SIG-M5 treated with dmso at 0.1 percent for 504 hours (cell line): ENCODE data around the gene BCL11B.
"Not testable (repeated sequence)": the region's sequence is repeated elsewhere in the genome, so short reads cannot be mapped to it uniquely, and the experiment has no call there.

ENCODE experiments used
- DNase-seq: peaks from one replicate; lab custom pipeline; 2025; ENCODE audit not compliant: unreplicated experiment; lab: John Stamatoyannopoulos, UW

The BCL11B gene

DNA sequence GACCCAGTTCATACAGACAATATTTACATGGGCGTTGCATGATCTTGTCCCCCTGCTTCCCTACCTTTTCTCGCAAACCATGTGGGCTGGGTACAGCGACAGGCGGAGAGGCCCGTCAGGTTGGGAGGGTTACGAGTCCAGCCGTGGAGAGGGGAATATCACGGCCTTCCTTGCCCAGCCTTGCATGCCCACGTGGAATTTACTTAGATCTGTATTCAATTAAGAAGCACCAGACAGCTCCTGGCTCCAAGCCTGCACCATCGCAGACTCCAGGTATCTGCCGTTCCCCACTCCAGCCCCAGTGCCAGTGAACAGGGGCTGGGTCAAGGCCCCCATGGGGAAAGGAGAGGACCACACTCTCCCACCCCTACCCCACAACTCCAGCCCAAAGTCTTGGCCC is 29.8 kb downstream of the BCL11B start:
- no peak for DNase-seq

DNA sequence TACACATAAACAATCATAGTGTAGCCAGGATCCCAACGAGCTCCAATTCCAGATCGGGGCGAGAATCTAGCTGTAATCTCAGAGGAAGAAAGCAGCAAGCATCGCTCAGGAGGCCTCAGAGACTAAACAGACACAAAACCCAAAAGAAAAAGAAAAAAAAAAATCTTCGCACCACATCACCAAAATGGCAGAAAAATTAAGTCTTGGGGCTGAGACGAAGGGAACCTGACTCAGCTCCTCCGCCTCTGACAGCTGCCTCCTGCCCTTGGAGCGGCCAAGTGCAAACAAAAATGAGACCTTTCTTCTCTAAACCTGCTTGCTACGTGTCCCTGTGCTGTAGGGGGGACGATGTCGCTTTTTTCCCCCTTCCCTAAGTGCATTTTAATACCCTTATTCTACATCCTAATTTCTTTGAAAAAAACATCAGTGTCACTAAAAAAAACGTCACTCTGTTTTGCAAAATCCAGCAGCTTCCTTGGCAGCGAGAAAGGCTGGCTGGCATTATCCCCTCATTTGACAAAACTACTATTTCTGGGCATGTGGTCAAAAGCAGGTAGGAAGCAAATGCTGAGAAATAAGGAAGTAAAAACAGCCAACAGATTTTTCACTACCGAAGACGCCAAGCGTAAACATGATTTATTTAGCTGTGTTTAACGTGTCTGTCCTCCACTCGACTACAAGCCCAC is 30.5 kb downstream of the BCL11B start:
- DNase-seq: no peak

DNA sequence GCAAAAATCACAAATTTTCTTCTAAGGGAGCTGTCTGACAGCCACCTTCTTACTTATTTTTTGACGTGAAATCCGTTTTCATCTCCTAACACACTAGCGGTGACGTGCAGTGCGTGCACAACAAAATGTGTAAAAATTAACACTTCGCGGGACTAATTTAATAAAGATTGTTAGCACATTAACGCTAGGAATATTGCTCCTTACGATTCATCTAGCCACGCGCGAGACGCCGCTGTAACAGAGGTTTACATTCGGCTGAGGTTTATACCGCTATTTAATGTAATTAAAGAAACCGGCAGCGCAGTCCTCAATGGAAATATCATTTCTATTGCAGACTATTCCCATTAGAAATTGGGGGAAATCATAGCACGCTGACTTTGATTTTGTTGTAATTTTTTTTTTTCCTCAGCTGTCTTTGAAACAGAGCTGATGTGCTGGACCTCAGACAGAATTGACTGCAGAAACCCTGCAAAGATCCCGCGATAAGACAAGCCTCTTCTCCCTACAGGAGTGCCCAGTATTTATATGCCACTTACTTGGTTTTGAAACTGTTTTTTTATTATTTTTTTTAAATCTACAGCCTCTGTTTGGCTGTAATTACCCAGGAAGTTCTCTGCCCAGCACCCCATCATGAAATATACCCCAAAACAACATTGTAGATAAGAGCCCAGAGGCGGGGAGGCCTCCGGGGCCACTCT is 31.2 kb downstream of the BCL11B start:
- DNase-seq: no peak

DNA sequence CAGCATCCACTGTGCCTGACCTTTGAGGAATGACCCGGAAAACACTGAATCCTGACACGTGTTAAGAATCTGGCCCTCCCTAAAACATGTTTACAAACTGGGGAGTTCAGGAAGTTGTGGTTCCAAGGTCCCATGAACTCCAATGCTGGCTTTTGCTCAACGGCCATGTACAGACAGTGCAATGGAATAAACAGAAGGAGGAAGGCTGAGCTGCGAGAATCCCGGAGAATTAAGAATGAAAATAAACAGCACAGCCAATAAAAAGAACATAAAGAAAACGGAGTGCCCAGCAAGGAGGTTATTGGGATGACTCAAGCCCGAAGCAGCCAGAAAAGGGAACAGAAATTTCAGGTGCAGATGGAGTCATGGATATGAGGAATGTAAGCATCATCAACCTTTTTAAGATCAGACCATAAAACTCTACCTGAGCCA is 32.3 kb downstream of the BCL11B start:
- DNase-seq: no peak

DNA sequence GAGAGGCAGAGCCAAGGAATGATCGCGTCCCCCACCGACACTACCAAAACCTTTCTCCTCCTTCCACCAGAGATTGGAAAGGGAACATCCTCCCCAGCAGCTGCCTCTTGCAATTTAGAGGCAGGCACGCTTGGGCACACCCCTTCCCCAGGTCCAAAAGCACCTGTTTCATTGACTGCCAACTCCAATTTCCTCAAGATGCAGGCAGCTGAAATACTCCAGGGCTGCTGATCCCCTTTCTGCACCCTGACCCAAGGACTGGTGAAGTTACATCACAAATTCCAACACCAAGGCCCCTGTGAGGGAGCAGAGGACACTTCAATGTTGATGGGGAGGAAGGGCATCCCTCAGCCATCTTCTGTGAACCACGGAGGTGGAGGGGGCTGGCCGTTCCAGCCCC is 33.8 kb downstream of the BCL11B start:
- no peak for DNase-seq

DNA sequence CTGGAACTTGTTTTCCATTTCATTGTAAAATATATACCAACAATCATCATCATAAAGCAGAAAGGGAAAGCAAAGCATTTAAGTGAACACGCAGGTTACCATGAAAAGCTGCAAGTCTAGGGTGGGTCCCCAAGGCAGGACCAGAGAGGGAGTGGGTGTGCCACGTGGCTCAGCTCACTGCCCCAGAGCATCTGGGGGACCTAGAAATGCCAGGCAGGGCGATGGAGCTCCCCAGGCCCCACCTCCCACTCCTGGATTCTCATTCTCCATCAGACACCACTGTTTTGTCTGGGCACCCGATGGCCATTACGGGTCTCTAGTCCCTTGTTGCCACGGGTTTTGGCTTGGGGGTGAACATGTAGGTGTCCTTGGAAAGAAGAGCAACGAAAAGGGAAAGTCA is 34.7 kb downstream of the BCL11B start:
- DNase-seq: no peak

DNA sequence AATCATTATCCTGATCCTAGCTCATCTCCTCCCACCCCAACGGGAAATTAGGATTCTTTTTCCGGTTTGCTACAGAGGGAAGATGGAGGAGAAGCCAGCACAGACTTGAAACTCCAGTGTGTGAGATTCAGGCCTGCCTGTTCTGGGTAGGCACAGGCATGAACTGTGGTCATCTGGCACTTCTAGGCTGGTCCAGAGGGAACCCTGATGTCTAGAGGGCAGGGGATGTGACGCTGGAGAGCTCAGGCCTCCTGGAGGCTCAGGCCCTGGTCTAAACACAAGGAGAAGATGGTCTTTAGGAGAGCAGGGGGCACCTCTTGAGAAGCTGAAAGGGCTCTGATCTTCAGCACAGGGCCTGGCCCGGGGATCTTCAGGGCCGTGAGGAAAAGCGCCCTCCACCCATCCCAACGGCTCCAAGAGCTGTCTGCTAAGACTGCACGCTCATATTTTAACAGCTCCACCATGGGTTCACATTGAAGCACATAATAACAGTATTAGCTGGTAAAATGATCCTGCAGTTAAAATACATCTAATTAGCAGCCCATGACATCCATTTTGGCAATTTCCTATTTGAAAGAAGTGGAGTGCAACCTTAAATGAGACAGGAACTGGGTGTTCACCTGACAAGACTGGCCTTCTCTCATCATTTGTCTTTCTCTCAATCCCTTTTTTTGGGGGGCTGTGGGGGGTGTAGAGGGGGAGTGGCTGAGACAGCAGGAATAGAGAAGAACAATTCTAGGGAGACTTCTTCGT is 35.4 kb downstream of the BCL11B start:
- no peak for DNase-seq

DNA sequence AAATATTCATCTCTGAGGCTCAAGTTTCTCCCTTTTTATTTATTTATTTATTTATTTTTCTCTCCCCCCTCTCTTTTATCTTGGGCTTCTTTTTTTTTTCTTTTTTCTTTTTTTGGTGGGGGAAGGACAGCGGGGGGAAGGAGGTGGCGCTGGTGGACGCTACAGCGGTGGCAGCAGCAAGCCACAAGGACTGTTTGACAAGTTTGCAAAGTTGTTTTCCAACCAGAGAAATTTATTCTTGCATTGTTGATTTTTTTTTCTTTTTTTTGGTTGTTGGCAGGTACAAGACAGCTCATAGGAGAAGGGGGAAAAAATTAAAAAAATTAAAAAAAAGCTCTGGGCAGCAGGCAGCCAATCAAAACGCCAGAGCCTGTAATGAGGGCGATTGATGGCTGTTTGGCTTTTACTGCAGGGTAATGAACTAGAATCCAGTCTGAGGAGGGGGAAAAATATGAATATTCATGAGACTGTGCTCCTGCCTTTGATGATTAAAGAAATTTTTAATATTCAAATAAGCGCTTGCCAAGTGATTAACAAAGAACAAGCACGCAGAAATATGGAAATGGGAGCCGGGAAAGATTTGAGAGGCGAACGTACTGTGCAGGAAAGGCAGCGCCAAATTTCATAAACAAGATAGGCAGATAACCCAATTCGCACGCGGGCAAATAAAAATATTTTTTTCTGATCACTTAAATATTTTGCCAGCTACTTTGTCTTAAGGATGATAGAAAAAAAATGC is 36.2 kb downstream of the BCL11B start:
- DNase-seq: no peak

DNA sequence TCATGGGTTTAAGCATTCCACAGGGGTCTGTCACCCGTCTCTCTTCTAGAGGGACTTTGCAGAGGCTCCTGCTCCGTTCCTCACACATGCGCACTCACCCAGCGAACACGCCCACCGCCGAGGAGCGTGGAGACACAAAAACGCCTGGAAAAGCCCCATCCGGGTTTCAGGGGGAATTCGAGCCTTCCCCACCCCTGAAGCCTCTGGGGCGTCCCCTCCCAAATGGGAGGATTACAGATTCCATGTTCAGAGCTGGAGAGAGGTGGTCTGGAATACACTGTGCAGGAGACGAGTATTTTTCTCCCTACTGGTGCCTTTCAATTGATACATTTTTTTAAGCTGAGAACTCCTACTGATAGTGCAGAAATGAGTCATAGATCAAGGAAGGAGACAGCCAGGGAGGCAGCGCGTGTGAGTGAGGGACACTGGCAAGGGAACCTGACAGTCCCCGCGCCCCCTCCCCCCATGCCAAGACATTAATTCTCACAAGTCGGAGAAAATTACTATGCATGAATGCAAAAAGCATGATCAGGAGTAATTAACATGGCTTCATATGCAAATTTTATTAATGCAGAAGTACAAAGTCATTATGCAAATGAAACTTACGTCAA is 36.9 kb downstream of the BCL11B start:
- no peak for DNase-seq

DNA sequence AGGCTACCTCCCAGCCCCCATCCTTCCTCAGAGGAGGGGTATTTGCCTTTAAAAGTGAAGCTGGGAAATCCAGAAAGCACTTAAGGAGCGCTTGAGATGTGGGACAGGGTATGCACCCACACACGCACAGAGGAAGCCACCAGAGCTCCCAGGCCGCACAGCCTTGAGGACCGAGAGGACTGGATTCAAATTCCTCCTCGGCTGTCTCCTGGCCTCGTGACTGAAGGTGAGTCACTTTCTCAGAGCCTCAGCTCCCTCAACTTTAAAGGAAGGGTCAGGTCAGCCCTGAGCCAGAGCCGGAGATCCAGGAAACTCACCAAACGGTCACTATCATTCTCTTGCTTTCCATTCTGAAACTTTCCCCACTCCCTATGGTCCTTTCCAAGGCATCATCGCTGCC is 37.6 kb downstream of the BCL11B start:
- no peak for DNase-seq

DNA sequence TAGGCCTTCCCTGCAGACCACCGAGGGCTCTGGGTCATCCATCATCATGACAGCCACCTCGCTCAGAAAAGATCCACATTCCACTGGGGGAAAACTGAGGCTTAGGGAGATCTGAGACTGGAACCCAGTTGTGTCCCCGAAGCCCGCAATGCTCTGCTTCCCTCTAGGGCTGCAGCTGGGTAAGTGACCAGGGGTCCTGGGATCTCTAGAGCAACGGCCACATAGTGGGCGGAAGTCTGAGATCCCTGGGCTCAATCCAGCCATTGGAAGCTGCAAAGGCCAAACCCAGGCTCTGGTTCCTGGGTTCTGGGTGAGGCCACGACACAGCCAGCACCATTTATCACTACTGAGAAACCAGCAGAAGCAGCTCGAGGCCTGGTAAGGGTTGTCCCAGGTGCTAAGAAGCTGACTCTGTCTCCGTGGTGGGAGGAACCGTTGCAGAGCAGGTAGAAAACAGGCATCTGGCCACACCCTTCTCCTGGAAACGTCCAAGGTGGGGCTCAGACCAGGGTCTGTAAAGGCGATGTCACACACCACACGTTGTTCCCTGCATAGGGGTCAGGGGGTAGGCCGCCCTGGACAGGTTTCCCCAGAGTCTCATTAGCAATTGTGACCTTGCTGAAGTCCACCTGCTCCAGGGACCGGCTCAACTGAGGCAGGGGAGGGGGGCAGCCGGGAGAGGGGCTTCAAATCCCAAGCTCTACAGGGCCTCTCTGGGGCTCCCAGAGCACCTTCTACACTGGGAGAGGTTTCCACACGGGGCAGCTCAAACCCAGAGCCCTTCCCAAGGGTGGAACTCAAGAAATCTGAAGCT is 38.6 kb downstream of the BCL11B start:
- DNase-seq: no peak

DNA sequence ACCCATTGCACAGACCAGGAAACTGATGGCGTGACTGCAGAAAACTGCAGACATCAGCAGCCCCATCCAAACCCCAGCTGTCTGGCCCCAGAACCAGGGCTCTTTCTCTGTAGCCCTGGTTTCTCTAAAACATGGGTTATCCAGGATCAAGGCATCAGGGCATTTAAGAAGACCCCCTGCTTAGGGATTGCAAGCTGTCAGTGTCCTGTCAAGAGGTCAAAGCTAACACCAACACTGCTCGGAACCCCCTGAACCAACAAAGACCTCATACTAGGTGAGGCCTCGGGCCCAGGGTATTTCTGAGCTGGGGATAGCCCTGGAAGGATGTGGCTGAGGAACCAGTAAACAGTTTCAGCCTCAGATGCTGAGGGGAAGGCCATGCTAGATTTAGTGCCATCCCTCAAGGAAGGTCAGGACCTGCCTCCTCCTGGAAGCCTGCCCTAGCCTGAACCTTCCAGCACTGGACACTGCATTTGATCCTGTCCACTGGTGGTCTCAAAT is 39.2 kb downstream of the BCL11B start:
- DNase-seq: no peak

DNA sequence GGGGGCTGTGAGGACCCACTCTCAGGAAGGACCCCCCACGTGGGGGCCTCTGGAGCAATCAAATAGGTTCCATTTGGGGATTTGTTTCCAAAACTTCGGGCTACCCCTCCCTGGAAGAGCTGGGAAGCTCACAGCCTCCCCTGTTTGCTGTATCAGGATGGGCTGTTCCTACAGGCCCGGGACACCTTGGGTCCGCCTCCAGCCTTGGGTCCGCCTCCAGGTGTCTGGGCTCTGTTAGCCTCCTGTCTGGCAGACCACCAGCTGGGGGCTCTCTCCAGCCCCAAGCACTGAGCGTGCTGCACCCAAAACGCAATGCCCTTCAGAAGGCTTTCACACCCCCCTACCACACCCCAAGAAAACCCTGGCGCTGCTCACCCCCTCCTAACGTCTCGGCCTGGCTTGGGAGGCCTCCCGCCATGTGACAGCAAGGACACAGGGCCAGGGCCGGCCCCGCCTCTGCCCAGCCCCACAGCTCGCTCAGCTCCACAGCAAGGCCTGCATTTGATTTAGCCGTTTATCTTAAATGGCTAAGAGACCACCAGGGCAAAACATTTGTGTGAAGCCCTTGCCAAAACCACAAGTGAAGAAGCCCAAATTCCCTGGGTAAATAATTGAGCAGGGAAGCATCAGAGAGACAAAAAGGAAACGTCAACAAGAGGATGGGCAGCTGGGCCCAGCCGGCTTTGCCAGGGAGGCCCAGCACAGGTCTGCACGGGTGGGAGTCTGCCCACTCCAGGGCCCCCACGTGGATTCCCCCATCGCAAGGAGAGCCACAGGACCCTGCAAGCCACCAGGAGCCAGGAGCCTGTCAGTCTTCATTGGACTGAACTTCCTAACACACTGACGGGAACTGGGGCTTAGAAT is 39.9 kb downstream of the BCL11B start:
- no peak for DNase-seq

DNA sequence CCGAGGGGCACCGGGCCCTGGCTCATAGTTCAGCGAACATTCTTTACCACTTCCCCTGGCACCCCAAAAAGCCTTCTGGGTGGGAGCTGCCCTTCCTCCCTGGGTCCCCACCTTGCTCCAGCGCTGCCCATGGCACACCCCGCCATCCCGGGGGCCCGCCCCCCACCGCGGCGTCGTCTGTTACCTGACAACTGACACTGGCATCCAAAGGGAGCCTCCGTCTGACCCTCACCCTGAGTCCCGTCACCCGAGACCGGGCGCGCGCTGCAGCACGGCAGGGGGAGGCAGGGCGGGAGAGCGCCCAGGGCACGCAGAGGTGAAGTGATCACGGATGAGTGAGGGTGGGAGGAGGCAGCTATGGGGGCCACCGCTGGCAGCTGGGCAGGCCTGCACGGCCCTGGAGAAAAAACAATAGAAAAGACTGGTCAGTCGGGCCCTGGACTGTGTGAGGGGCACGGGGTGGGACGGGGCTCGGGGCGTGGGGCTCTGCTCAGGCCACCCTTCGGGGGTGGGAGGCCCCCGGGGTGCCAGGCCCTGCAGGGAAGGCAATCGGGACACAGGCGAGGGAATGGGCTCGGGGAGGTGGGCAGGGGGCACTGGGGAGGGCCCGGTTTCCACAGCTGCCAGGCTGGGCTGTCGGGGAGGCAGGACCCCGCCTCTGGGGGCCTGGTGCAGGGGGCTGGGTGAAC is 40.7 kb downstream of the BCL11B start:
- no peak for DNase-seq

DNA sequence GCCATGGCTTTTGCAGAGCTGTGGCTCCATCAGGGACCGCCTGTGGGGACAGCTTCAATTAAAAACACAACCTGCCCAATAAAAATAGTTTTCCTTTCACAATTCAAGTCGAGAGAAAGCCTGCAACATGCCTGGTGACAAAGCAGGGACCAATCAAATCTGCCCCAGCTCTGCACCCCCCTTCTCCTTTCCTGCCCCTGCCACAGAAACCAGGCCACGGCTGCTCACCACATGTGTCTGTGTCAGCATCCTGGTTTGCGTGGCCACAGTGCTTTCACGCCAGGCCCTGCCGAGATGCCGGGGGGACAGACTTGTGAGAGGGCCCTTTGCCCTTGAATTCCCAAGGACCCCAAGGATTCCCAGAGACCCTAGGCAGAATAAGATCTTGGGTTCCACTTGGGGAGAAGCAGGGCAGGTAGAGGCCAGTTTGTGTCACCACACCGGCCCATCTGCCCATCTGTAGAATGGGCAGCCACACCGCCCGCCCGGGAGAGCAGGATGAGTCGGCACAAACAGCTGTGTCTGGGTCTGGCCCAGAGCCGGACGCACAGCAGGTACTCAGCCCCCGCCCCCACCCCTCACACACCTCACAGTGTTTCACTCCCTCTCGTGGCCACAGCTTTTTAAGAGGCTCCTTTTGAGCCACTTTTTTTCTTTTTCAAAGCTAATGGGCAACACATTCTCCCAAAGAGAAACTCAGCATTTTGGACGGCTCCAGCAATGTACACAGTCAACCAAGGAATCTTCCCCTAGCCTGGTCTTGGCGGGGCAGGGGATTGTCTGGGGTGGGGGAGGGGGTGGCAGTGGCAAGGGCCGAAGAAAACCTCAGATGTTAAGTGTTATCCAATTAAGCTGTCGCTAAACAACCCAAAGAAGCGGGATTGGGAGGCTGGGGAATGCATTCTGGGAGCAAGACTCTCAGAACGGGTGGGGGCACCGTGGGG is 41.5 kb downstream of the BCL11B start:
- DNase-seq: no peak

DNA sequence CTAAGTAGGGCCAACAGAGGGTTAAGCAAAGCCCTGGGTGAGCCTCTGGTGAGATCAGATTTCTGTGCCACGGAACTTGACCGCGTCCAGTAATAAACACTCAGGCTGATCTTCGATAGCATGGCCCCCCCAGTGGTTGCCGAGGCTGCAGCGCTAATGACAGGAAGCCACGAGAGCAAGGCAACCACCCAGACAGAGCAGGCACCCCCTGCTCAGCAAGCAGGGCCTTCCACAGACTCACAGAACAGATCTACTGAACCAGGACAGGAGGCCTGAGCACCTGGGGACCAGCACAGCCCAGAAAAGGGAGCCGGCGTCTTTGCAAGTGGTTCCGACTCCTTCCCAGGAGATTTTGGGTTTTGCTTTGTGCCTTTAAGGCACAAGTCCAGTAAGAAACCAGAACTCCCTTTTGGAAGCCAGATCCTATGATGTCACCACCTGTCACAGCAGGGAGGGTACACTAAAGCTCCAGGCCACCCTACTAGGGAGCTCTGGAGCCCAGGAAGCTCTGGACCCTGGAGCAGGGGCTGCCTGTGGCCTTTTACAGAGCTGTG is 42.3 kb downstream of the BCL11B start:
- no peak for DNase-seq

DNA sequence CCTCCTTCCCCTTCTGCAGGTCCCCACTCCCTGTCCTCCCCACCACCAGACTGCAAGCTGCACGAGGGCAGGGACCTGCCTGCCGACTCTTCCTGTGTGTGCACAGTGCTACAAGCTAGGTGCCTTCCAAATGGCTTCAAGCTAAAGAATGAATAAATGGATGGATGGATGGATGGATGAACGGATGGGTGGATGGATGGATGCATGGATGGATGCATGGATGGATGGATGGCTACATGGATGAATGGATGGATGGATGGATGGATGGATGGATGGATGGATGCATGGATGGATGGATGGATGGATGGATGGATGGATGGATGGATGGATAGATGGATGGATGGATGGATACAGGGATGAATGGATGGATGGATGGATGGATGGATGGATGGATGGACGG is 43.2 kb downstream of the BCL11B start:
- DNase-seq: not testable (repeated sequence)
